ENCODE data around the gene KCNQ1.

The KCNQ1 gene

DNA sequence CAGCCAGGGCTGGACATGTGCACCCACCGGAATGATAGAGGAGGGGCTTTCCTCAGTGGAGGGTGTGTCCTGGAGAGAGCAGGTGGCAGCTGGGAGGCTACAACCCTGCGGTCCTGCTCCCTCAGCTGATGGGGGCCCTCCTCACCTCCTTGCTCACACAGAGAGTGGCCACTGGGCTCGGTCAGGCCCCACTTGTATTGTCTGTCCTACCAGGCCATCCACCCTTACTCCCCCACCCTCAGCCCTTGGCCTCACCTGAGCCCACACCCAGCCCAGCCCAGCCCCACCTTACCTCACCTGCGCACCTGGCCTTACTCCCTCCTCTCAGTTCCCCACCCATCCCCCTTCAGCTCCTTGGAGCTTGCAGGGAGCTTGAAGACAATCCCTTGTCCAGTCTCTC lies 3.6 kb upstream of the KCNQ1 start:
- no peak for DNase-seq (ENCODE audit: low read depth in 2 of 2)

GRCh38 chr11:2442589-2442988 lies 2.2 kb upstream of the KCNQ1 start:
- no peak for DNase-seq (ENCODE audit: low read depth in 2 of 2)

GRCh38 chr11:2443406-2443805 lies 1.4 kb upstream of the KCNQ1 start:
- DNase-seq (ENCODE audit: low read depth in 2 of 2), result no peak

- no peak for DNase-seq (ENCODE audit: low read depth in 2 of 2)
These were observed 657 bp upstream of the KCNQ1 start, which contains the start of gene TRPM5 for GRCh38 chr11:2443881-2444820. Gene TRPM5 (minus strand): TSS chr11:2444514. CDS start chr11:2423036, 21,478 bp downstream.

DNA sequence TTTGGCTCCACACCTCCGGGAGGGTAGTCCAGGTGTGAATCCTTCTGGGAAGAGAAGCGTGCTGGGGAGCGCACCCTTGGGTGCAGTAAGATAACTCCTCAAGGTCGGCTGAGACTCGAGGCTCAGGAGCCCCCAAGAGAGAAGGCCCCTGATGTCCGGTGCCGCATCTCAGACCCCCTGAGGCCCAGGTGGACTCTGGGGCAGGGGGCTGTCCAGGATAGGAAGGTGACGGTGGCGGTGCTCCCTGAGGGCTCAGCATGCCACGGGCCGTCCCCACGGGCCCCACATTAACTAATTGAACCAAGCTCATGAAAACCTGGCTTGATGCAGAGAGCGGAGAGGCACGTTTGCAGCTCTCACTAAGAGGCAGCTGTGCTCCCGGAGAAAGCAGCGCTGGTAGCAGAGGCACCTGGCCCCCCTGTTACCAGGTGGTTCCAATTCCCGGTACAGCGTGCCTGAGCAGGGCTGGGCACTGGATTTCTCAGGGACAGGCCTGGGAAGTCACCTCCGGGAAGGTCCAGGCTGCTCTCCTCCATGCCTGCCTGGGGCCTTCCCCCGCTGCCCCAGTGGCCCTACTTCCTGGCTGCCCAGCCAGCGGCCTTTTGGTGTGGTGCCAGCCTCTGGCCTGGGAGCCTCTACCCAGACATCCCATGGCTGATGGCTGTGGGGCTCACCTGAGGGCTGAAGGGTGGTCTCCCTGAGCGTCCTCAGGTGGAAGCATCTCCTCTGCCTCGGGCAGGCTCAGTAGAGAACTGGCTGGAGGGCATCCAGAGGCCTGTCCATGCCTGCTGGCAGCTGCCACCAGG lies 1.1 kb downstream of the KCNQ1 start:
- no peak for DNase-seq (ENCODE audit: low read depth in 2 of 2)

DNA sequence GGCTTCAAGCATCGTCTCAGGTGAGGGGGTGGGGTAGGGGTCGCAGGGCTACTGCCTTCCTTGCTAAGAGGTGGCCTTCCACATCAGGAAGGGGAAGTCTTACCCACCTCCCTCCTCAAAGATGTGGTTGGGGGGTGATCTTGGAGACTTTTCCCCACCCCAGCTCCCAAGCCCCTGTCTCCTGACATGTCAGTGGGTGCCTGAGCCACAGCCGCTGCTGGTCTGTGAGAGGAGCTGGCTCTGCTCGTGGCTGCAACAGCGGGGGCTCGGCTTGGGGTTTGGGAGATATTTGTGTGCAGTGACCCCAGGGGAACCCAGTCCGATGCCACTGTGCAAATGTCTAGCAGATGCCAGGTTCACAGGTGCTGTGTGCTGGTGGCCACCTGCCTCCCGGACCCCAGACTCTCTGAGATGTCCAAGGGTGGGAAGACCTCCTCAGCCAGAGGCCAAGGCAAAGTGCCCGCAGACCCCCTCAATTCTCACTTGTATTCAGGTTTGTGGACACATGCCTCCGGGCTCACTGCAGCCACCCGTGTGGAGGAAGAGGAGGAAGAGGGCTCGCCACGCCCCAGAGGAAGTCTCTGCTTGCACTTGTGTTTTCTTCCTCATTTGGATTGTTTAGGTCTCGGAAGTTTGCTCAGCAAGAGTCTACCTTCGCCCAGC lies 1.9 kb downstream of the KCNQ1 start:
- DNase-seq (ENCODE audit: low read depth in 2 of 2), result no peak

DNA sequence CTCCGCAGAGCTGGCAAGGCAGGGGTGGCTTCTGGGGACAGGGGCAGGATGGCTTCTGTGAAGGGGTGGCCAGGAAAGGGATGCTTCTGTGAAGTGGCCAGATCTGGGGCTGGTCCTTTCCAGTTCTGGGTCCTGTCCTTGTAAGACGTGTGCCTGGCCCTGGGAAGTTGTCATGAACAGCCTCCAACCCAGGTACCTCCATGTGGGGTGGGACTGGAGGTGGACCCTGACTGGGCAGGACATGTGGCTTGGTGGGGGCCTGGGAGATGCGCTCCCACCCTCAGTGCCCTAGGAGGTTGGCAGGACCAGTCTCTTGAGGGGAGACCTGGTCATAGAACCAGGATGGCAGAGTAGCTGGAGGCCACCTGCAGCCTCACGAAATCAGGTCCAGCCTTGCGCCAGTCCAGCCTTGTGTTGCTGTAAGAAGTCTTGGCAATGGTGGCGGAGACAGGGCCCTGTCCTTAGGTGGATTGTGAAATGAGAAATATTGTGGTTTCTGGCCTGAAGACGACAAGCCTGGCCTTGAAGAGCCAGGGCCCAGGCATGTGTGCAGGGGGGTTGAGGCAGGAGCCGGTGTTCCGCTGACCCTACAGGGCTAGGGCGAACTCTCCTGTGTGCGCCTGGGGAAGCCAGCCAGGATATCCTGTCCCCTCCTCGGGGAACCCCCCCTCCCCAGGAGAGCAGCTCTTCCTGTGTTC lies 2.6 kb downstream of the KCNQ1 start:
- no peak for DNase-seq (ENCODE audit: low read depth in 2 of 2)

GRCh38 chr11:2447951-2448650 lies 3.3 kb downstream of the KCNQ1 start:
- DNase-seq (ENCODE audit: low read depth in 2 of 2), result no peak

DNA sequence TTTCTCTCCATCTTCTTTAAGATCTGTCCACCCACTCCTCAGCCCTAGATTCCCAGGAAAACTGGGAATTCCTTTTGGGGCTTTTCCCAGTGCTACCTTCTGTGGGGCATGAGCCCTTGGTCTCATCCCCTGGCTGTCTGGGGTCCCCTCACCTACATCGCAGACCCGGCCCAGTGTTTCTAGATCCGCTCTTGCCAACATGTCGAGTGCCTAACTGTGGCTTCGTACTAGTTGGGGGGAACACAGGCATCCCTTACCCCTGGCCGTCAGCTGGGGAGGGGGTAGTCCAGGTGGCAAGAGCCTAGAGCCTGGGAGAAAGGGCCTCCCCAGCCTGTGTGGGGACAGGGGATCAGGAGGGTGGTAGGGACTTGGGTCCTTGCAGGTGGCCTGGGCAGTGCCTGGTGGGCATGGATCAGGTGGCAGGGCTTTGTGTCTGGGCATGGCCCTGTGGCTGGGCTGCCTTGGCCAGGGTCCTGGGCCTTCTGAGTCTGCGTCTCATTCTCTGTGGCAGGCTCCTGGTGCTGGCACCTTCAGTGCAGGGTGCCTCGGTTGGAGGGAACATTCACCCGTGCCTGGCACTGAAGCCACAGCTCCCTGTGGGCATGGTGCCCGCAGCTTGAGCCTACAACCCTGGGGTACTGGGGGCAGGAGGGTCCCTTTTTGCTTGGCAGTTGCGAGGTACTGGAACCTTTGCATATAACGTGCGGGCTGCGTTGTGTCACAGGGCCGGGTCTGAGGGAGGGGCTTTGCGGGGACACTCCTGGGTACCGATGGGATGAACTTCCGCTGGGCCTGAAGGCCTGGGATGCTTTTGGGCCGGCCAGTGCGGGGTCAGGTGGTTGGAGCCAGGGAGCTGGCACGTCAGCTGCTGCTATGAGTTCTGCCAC lies 4.1 kb downstream of the KCNQ1 start:
- no peak for DNase-seq (ENCODE audit: low read depth in 2 of 2)

GRCh38 chr11:2449548-2450320 lies 4.9 kb downstream of the KCNQ1 start:
- DNase-seq (ENCODE audit: low read depth in 2 of 2), result no peak

DNA sequence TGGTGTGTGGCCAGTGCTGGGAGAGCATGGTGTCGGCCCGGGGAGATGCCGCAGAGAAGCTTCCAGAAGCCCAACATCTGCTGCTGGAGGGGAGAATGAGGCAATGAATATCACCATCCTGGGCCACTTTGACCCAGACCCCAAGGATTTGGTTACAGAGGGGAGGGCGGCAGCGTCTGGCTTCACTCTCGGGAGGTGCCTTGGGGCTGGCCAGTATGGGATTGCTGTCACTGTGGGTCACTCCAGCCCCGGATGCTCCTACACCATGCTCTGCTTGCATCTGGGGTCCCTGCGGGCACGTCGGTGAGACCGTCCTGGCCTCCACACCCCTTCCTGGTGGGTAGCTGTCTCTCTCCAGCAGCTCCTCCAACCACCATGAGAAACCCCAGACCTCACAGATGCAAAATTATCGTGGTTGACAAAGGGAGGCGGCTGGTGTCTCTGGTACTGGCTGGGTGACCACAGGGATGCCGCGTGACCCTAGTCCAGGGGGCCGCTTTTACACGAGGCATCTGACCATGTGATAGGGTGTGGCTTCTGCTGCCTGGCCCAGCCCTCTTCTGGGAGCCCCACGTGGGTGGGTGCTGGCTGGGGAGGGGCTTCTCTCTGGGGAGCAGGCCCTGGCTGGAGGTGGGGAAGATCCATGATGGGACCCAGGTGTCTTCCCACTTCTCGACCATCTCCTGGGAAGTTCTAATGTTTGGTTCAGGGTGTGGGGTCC lies 5.7 kb downstream of the KCNQ1 start:
- DNase-seq (ENCODE audit: low read depth in 2 of 2), result no peak

DNA sequence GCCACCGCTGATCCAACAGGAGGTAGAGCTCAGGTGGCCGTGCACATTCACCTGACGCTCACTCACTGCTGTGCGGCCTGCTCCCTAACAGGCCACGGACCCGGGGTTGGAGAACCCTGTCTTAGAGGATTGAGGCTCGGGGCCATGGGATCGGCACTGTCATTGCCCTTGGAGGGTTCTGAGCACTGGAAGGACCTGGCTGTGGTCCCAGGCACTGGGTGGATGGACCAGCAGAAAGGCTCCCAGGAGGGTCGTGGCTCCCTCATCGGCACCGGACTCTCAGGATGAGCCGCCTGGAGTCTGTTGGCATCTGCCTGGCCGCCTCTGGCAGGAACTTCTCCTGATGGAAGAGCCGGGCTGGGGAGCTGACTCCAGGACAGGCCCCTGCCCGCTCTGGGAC lies 6.5 kb downstream of the KCNQ1 start:
- no peak for DNase-seq (ENCODE audit: low read depth in 2 of 2)

GRCh38 chr11:2451916-2452315 lies 7.1 kb downstream of the KCNQ1 start:
- no peak for DNase-seq (ENCODE audit: low read depth in 2 of 2)

DNA sequence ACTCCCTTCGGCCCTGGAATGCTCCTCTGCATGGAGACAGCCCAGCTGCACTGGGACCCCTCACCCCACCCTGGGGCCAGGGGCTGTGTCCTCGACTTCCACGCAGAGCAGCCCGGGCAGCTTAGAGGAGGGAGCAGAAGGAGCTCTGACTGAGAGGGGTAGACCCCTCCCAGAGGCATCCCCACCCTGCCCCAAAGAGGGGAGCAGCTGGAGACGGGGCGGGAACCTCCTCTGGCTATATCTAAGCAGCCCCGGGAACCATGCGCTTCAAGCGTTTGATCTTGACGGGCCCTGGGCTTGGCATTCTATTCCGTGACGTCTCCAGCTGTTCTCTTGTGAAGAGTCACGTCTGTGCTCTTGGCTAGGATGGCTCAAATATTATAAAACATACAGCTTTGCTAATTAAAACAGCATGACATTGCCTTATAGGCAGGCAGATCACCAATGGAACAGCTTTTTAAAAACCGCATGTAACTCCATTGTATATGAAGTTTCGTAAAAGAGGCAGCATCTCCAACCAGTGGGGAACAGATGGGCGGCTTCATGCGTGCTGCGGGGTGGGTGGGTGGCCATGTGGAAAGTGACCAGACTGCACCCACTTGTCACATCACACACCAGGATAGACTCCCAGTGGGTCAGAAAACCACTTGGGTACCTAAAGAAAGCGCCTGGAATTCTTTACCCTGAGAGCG lies 7.7 kb downstream of the KCNQ1 start:
- DNase-seq (ENCODE audit: low read depth in 2 of 2), result peak; percentile 17 to 20

DNA sequence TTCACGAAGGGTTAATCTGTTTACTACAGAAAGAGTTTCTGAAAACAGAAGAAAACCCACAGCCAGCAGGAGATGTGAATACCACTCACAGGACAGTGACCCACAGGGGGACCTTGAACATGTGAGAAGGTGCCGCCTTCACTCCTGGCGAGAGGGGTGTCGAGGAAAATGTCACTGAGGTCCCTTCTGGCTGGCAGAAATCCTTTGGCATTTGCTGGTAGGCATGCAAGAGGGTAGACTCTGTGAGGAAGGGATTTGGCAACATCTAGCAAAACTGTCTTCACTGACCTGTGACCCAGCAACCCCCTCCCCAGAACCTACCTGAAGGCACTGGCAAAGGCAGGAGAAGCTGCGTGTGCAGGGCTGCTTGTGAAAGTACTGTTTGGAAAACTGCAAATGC lies 8.6 kb downstream of the KCNQ1 start:
- DNase-seq (ENCODE audit: low read depth in 2 of 2), result no peak

DNA sequence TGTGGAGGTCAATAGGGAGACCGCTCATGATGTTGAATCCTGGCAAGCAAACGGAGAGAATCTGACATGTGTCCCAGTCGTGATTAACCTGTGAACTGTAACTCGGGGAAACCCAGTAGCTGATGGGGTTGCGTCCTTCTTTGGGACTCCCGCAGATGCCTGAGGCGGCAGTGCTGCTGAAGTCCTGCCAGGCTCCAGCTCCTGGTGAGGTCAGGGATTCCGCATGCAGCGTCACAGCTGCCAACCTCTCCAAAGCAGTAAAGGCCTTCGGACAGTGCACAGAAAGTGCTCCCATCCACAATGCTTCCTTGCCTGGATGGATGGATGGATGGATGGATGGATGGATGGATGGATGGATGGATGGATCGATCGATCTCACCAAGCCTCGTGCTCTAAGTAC lies 13.5 kb downstream of the KCNQ1 start:
- no peak for DNase-seq (ENCODE audit: low read depth in 2 of 2)

DNA sequence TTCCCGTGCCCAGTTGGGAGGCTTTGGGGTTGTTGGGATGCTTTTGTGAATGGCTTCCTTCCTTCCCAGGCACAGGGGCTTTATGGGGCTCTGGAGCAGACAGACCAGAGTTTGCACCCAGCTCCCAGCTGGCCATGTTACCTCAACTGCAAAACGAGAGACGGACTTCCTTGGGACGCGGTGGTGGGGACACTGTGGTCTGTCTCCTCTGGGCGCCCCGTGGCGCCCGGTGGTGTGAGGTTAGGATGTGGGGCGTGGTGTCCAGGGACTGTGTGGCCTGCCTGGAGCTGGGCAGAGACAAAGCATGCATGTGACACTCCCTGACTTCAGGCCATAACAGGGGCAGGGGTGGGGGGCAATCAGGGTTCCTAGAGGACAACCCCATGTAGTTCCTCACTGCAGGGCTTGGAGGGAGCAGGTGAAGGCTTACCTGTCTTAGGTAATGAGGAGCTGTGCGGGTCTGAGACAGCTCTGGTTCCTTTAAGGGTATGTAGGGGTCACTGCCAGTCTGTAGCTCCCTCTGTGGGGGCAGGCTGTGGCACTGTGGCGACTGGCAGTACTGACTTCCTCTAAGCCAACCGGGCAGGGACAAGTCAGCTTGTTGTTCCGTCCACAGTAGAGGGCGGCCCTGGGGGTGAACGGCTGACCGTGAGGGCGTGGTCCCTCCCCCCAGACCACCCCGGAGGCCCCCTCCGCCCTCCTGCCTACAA lies 14.4 kb downstream of the KCNQ1 start:
- DNase-seq (ENCODE audit: low read depth in 2 of 2), result no peak

Measured in fibroblast of skin of left quadriceps (primary cell).